GM11168 (cell line): Measurements from ENCODE around the gene IL1RAPL2.

ENCODE experiments used
- in situ Hi-C: fragments of 300-500 bp; cut with MboI; formaldehyde crosslinking; loops from one replicate; pipeline ENCODE4 v1.12.0; 2022; ENCODE audit warnings: low sequenced_read_pairs; ENCODE audit not compliant: unreplicated experiment

IL1RAPL2 gene

GRCh38 chrX:105526431-105526830 lies 960.4 kb downstream of the IL1RAPL2 start:
- in situ Hi-C loops, result no loop called here

GRCh38 chrX:105527759-105528158 lies 961.8 kb downstream of the IL1RAPL2 start:
- in situ Hi-C loops, result no loop called here

- in situ Hi-C loops, result no loop called here
Measured at GRCh38 chrX:105533951-105534350, 968.0 kb downstream of the IL1RAPL2 start.

GRCh38 chrX:105543283-105543682 lies 977.3 kb downstream of the IL1RAPL2 start:
- in situ Hi-C loops, result no loop called here

- in situ Hi-C loops, result no loop called here
Measured at GRCh38 chrX:105550043-105550663, 984.2 kb downstream of the IL1RAPL2 start.

- in situ Hi-C loops, result no loop called here
Measured at GRCh38 chrX:105552395-105552794, 986.4 kb downstream of the IL1RAPL2 start.

- in situ Hi-C loops, result no loop called here
Measured at GRCh38 chrX:105553118-105553517, 987.1 kb downstream of the IL1RAPL2 start.

- in situ Hi-C loops, result no loop called here
Measured at GRCh38 chrX:105564501-105564900, 998.5 kb downstream of the IL1RAPL2 start.

- in situ Hi-C loops, result no loop called here
Measured at GRCh38 chrX:105565856-105566255, 999.9 kb downstream of the IL1RAPL2 start.

GRCh38 chrX:105567082-105567481 lies 1001.1 kb downstream of the IL1RAPL2 start:
- in situ Hi-C loops, result no loop called here

GRCh38 chrX:105608745-105609144 lies 1042.7 kb downstream of the IL1RAPL2 start:
- in situ Hi-C loops, result no loop called here

GRCh38 chrX:105609530-105609929 lies 1043.5 kb downstream of the IL1RAPL2 start:
- in situ Hi-C loops, result no loop called here

- in situ Hi-C loops, result no loop called here
Measured at GRCh38 chrX:105610411-105610810, 1044.4 kb downstream of the IL1RAPL2 start.

GRCh38 chrX:105618393-105619101 lies 1052.5 kb downstream of the IL1RAPL2 start:
- in situ Hi-C loops, result no loop called here

GRCh38 chrX:105634180-105634579 lies 1068.2 kb downstream of the IL1RAPL2 start:
- in situ Hi-C loops, result no loop called here

GRCh38 chrX:105635794-105636193 lies 1069.8 kb downstream of the IL1RAPL2 start:
- in situ Hi-C loops, result no loop called here

GRCh38 chrX:105636667-105637066 lies 1070.7 kb downstream of the IL1RAPL2 start:
- in situ Hi-C loops, result no loop called here

GRCh38 chrX:105645667-105646357 lies 1079.8 kb downstream of the IL1RAPL2 start:
- in situ Hi-C loops, result no loop called here

- in situ Hi-C loops, result no loop called here
Measured at GRCh38 chrX:105646592-105647372, 1080.8 kb downstream of the IL1RAPL2 start.

GRCh38 chrX:105647749-105648148 lies 1081.8 kb downstream of the IL1RAPL2 start:
- in situ Hi-C loops, result no loop called here

- in situ Hi-C loops, result no loop called here
Measured at GRCh38 chrX:105648732-105649131, 1082.7 kb downstream of the IL1RAPL2 start.
